ENCODE measurements around the gene CCSER2.

Gene CCSER2

DNA sequence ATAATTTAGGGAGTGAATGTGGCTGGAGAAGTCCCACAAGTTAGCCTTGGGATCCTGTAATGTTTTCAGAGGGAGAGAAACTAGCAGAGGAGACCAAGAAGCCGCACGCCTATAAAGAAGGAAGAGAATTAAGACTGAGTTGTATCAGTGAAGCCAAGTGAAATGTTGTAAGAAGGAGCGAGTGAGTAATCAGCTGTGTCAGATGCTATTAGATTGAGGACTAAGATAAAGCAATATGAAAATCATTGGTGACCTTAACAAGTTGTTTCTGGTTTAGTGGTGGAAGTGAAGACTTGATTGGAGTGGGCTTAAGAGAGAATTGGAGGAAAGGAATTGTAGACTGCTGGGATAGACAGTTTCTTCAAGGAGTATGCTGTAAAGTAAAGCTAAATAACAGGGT is 8.8 kb downstream of the CCSER2 start:
- no peak for DNase-seq (ENCODE audit: low read depth)
- TF ChIP-seq, protein P1, sequence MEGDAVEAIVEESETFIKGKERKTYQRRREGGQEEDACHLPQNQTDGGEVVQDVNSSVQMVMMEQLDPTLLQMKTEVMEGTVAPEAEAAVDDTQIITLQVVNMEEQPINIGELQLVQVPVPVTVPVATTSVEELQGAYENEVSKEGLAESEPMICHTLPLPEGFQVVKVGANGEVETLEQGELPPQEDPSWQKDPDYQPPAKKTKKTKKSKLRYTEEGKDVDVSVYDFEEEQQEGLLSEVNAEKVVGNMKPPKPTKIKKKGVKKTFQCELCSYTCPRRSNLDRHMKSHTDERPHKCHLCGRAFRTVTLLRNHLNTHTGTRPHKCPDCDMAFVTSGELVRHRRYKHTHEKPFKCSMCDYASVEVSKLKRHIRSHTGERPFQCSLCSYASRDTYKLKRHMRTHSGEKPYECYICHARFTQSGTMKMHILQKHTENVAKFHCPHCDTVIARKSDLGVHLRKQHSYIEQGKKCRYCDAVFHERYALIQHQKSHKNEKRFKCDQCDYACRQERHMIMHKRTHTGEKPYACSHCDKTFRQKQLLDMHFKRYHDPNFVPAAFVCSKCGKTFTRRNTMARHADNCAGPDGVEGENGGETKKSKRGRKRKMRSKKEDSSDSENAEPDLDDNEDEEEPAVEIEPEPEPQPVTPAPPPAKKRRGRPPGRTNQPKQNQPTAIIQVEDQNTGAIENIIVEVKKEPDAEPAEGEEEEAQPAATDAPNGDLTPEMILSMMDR (IDR thresholded peaks at IDR 0.05; ENCODE audit: control insufficient read depth, insufficient read depth, low read depth, low read length, missing control alignments): no peak
- no peak overlapping the region for H3K4me3 ChIP-seq (ENCODE audit: control insufficient read depth, low read depth, low read length)

DNA sequence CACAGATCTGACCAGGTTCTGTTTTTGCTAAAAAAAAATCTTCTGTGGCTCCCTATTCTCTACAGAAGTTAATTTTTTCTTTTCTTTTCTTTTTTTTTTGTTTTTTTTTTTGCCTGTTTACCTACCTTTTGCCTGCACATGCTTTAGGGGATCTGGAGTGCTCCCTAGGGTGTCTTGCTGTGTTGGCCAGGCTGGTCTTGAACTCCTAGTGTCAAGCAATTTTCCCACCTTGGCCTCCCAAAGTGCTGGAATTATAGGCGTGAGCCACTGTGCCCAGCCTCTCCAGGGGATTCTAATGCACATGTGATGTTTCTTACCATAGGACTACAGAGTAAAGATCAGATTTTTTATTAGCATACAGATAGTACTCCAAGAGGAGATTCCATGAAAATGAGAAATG is 10.6 kb downstream of the CCSER2 start:
- no peak overlapping the region for H3K4me3 ChIP-seq (ENCODE audit: control insufficient read depth, low read depth, low read length)
- TF ChIP-seq, protein P1 (IDR thresholded peaks at IDR 0.05; ENCODE audit: control insufficient read depth, insufficient read depth, low read depth, low read length, missing control alignments): no peak
- DNase-seq (ENCODE audit: low read depth): no peak

DNA sequence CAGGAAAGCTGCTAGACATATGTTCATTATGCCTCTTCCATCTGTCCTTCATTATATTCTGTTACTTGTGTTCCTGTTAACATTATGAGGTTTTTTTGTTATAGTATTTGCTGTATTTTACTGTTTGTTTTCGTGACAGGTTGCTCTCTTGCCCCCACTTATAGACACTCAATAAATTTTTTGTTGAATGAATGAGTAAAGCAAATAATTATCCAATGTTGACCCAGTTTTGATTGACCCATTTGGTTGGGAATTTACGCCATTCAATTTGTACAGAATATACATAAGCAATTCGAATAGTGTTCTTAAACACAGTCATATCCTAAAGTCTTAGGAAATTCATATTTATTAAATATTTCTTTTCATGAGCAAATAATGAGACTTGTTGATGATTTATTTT is 11.8 kb downstream of the CCSER2 start:
- TF ChIP-seq, protein P1 (IDR thresholded peaks at IDR 0.05; ENCODE audit: control insufficient read depth, insufficient read depth, low read depth, low read length, missing control alignments): no peak
- no peak overlapping the region for H3K4me3 ChIP-seq (ENCODE audit: control insufficient read depth, low read depth, low read length)
- no peak for DNase-seq (ENCODE audit: low read depth)

DNA sequence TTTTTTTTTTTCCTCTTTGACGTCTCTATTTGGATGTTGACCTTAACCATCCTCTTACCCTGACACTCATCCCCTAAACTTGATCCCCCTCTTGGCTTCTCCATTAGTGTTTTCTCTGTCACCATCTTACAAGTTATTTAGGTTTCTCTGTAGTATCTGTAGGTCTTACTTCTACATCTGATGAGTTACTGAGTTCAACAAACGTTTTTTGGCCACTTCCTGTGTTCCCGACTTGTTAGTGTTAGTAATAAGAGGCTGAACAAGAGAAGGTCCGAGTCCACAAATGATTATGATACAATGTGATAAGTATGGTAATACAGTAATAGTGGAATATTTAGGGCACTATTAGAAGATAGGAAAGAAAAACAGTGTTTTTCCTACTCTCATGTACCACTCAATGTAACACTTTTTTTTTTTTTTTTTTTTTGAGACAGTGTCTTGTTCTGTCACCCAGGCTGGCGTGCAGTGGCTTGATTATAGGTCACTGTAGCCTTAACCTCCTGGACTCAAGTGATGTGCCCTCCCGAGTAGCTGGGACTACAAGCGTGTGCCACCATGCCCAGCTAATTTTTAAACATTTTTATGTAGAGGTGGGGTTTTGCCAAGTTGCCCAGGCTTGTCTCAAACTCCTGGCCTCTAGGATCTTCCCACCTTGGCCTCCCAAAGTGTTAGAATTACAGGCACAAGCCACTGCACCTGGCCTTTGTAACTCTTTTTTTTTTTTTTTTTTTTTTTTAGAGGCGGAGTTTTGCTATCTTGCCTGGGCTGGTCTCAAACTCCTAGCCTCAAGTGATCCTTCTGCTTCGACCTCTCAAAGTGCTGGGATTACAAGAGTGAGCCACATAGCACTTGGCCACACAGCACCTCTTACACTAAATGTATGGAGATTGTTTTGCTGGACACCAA is 12.5 kb downstream of the CCSER2 start:
- H3K4me3 ChIP-seq (ENCODE audit: control insufficient read depth, low read depth, low read length): no peak overlapping the region
- TF ChIP-seq, protein P1 (IDR thresholded peaks at IDR 0.05; ENCODE audit: control insufficient read depth, insufficient read depth, low read depth, low read length, missing control alignments): no peak

DNA sequence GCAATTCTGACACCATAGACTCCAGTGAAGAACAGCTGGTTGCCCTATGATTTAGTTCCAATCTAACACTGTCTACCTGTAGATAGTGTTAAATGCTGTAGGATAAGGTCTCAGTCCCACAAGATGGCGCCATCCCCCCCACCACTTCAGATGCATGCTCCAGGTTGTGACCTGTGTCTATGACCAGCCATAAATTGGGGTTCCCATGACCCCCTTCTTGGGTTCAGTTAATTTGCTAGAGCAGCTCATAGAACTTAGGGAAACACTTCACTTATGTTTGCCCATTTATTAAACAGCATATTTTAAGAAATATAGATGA is 13.1 kb downstream of the CCSER2 start:
- no peak for DNase-seq (ENCODE audit: low read depth)
- TF ChIP-seq, protein P1 (IDR thresholded peaks at IDR 0.05; ENCODE audit: control insufficient read depth, insufficient read depth, low read depth, low read length, missing control alignments): no peak
- H3K4me3 ChIP-seq (ENCODE audit: control insufficient read depth, low read depth, low read length): no peak overlapping the region

More for the DNA sequence above, 12.5 kb downstream of the CCSER2 start:
- DNase-seq (ENCODE audit: low read depth): no peak

DNA sequence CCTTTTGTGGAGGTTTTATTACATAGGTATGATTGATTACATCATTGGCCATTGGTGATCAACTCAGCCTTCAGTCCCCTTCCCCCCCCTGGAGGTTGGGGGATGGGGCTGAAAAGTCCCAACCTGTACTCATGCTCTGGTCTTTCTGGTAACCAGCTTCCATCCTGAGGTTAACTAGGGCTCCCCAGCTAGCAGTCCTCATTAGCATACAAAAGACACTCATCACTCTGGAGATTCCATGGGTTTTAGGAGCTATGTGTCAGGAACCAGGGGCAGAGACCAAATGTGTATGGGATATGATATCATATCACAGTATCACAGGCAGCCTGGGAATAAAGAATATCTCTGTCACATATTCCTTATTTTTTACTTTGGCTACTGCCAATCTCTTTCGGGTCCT is 13.6 kb downstream of the CCSER2 start:
- DNase-seq (ENCODE audit: low read depth): no peak
- H3K4me3 ChIP-seq (ENCODE audit: control insufficient read depth, low read depth, low read length): no peak overlapping the region
- TF ChIP-seq, protein P1 (IDR thresholded peaks at IDR 0.05; ENCODE audit: control insufficient read depth, insufficient read depth, low read depth, low read length, missing control alignments): no peak
